GM19240 (cell line): Measurements from ENCODE around the gene HSD17B4.
"Not testable (repeated sequence)": the region's sequence is repeated elsewhere in the genome, so short reads cannot be mapped to it uniquely, and the experiment has no call there.

ENCODE experiments used
- DNase-seq: peaks from one replicate; pipeline ENCODE4 v3.0.0; 2011; ENCODE audit warnings: low spot score; ENCODE audit not compliant: insufficient read length

The HSD17B4 gene

DNA sequence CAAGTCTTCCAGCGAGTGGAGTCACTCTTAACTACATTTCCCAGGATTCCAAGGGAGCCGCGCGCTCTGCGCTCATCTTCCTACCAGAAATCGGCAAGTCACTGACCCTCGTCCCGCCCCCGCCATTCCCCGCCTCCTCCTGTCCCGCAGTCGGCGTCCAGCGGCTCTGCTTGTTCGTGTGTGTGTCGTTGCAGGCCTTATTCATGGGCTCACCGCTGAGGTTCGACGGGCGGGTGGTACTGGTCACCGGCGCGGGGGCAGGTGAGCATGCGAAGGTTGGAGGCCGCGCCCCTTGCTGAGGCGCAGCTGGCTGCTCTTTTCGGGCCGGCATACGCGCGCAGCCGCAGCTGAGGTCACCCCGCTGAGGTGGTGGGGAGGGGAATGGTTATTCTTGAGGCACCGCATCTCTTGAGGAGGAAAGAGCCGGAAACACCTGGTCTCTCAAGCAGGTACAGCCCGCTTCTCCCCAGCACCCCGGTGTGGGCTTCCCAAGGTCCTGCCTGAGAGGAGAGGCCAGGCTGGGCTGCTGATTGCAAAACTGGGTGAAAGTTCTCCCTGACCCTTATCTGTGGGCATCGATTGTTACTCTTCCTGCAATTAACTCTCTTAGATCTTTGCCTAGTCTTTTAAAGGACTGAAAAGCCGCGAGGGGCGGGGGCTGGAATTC lies at the start of gene HSD17B4:
Gene HSD17B4, plus strand, starts transcription at position 125 of the 667 bp plus-strand sequence. Its CDS starts 79 bp downstream, at position 204.
- DNase-seq, result peak; percentile 65

DNA sequence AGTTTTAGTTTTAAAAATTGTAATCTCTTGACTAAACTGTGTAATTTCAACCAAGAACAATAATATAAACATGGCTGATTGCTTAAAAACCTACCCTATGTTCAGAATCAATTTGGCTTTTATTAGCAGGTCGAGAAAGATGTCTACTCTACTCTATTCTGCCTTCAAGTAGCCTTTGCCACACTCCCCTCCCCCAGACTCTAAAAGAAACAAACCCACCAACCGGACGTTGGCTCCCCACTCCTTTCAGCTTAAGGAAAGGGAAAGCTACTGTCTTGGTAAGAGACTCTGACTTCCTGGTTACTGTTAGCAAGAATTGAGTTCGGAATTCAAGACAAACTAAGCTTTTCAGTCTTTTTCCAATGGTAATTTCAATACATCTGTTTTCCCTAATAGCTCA lies 49.7 kb upstream of the HSD17B4 start:
- no peak for DNase-seq

GRCh38 chr5:119404033-119404432 lies 48.3 kb upstream of the HSD17B4 start:
- DNase-seq, result no peak

- no peak for DNase-seq
Measured at GRCh38 chr5:119405419-119405818, 46.9 kb upstream of the HSD17B4 start.

GRCh38 chr5:119406551-119407110 lies 45.7 kb upstream of the HSD17B4 start:
- DNase-seq, result no peak

- DNase-seq, result no peak
Measured at GRCh38 chr5:119409235-119409815, 43.0 kb upstream of the HSD17B4 start.

GRCh38 chr5:119410448-119411159 lies 41.7 kb upstream of the HSD17B4 start:
- DNase-seq, result no peak

DNA sequence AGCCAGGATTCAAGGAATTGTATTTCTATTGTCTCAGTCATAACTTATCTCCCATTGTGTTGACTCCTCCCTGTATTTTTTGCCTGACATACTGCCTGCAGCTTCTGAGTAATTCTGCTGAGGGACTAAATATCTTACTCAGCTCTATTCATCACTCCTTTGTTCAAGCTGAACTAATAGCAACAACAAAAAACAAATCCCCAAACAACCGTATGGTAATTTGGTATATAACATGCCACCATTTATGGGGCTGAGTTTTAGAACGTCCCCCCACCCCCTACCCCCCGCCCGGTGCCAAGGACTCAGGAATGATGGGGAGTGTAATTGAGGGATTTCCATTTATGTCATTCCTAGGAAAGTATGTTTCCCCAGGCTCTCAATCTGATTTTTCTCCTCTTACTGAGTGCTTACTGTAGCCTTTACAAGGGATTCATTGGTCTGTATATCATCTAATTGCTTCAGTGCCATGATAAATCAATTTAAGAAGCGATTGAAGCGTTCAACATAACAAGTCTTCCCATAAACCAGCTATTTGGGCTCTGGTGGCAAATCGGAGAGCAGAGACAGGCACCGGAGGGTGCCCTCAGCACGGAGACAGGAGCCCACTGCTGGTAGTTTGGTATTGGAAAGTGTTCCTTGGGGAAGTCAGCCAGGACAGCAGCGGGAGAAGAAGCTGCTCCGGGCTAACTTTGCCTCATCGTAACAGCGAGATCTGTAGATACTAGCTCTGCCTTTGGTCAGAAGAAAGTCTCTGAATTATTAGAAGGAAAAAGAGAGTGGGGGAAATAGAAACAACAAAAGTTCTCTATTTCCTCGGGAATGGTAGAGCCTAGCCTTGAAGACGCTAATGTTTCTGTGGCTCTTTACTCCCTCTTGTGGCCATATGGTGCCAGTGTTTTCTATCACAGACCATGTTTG lies 40.7 kb upstream of the HSD17B4 start:
- no peak for DNase-seq

DNA sequence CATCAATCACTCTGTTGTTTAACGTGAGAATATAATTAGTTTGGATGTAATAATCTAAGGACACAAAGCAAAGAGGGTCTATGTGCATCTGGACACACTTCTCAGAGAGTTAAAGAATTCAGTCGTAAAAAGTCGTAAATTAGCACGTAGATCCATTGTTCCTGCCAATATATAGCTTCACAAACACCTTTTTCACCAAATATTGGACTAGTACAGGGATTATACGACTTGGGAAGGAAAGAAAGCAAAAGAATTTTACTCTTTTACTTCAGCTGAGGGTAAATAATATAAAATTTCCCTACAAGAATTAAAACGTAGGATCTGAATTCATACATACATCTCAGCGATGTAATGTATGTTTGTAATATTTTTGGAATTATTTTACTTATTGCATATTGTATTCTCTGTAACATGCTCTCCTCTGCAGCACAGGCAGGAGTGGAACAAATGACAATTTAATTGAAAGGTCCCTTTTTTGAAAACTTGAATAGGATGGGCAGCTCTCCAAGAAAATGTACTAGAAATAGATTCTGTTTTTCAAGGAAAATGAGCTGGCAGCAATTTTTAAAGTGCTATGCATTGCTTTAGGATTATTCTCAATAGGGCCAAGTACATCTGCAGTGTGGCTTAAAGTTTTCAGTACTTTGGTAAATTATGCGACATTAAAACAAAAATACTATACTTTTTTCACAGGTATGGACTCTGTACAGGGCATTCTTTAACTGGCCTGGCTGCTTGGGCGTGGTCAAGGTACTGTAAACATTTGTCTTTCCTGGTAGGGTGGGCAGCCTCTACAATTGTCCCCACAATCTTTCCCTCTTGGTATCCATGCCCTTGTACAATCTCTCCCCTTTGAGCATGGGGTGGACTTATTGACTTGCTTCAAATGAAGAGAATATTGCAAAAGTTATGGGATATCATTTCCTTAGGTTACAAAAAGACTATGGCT lies 39.7 kb upstream of the HSD17B4 start:
- no peak for DNase-seq

DNA sequence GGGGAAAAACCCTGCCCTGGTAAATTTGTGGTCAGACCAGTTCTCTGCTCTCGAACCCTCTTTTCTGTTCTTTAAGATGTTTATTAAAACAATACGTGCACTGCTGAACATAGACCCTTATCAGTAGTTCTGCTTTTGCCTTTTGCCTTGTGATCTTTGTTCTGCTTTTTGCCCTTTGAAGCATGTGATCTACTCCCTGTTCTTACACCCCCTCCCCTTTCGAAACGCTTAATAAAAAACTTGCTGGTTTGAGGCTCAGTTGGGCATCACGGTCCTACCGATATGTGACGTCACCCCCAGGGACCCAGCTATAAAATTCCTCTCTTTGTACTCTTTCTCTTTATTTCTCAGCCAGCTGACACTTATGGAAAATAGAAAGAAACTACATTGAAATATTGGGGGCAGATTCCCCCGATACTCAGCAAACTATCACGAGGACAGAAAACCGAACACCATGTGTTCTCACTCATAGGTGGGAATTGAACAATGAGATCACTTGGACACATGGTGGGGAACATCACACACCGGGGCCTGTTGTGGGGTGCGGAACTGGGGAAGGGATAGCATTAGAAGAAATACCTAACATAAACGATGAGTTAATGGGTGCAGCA lies 38.1 kb upstream of the HSD17B4 start:
- not testable (repeated sequence) for DNase-seq

- no peak for DNase-seq
Measured at GRCh38 chr5:119417891-119418605, 34.2 kb upstream of the HSD17B4 start.

GRCh38 chr5:119418606-119419100 lies 33.6 kb upstream of the HSD17B4 start:
- no peak for DNase-seq

DNA sequence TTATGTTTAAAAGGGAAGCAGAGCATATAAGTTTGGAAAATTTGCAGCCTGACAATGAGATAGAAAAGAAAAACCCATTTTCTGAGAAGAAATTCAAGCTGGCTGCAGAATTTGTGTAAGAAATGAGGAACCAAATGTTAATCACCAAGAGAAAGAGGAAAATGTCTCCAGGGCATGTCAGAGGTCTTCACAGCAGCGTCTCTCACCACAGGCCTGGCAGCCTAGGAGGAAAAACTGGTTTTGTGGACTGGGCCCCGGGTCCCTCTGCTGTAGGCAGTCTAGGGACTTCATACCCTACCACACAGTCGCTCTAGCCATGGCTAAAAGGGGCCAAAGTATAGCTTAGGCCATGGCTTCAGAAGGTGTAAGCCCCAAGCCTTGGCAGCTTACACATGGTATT lies 32.1 kb upstream of the HSD17B4 start:
- no peak for DNase-seq

GRCh38 chr5:119426057-119426456 lies 26.2 kb upstream of the HSD17B4 start:
- DNase-seq, result no peak

GRCh38 chr5:119427060-119427459 lies 25.2 kb upstream of the HSD17B4 start:
- no peak for DNase-seq

DNA sequence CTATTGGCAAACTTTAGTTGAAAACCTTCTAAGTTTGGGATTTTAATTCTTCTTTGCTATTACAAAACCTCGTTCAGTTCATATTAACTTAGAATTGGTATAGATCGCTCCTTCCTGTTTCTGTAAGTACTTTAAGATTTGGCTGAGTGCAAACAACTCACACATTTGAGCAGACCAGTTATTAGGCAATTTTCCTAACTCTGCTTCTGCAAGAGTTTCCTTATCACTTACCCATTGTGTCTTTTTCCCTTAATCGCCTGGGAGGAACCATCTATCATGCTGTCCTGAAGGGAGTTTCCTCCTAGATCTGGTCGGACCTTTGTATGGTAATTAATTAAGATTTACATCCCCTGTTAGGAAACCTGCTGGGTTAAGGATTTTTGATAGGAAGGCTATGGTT lies 24.7 kb upstream of the HSD17B4 start:
- not testable (repeated sequence) for DNase-seq

DNA sequence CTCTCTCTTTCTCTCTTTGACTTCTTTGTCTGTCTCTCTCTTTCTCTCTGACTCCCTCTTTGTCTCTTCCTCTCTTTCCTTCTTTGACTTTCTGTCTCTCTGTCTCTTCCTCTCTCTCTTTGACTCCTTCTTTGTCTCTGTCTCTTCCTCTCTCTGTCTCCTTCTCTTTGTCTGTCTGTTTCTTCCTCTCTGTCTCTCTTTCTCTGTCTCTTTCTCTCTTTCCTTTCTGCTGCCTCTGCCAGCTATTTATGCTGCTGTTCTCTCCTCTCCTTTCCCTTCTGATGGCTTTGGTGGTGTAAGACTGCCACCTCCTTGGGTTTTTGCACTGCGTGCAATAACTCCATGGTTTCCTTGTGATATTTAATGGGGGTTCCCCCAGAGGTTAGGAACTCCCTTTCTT lies 24.1 kb upstream of the HSD17B4 start:
- not testable (repeated sequence) for DNase-seq

DNA sequence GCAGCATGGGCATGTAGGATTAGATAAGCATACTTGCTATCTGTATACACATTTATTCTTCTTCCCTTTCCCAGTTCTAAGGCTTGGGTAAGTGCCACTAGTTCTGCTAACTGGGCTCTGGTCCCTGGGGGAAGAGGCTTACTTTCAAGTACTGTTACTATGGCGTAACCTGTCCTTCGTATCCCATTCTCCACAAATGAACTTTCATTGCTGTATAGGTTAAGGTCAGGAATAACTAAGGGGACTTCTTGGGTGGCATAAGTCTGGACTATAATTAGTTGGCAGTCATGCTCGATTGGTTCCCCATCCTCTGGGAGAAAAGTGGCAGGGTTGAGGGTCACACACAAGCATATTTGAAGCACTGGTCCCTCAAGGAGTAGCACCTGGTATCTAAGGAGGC lies 23.7 kb upstream of the HSD17B4 start:
- not testable (repeated sequence) for DNase-seq
